Measurements from ENCODE around the gene ARHGAP42.

ARHGAP42 gene

GRCh38 chr11:100831929-100832494, 144.9 kb downstream of the ARHGAP42 start:
- no peak for DNase-seq (ENCODE audit: low read depth in 2 of 2)

- DNase-seq (ENCODE audit: low read depth in 2 of 2) = no peak
Measured at GRCh38 chr11:100832829-100833228, 145.7 kb downstream of the ARHGAP42 start.

GRCh38 chr11:100833276-100833675, 146.2 kb downstream of the ARHGAP42 start:
- DNase-seq (ENCODE audit: low read depth in 2 of 2) = no peak

- DNase-seq (ENCODE audit: low read depth in 2 of 2) = no peak
Measured at GRCh38 chr11:100835854-100836253, 148.8 kb downstream of the ARHGAP42 start.

GRCh38 chr11:100837311-100837710, 150.2 kb downstream of the ARHGAP42 start:
- no peak for DNase-seq (ENCODE audit: low read depth in 2 of 2)

- DNase-seq (ENCODE audit: low read depth in 2 of 2) = no peak
Measured at GRCh38 chr11:100841711-100842407, 154.8 kb downstream of the ARHGAP42 start.

GRCh38 chr11:100847696-100848216, 160.7 kb downstream of the ARHGAP42 start:
- no peak for DNase-seq (ENCODE audit: low read depth in 2 of 2)

GRCh38 chr11:100849009-100849900, 162.2 kb downstream of the ARHGAP42 start:
- DNase-seq (ENCODE audit: low read depth in 2 of 2) = no peak

- DNase-seq (ENCODE audit: low read depth in 2 of 2) = no peak
Measured at GRCh38 chr11:100849901-100850235, 162.8 kb downstream of the ARHGAP42 start.

- no peak for DNase-seq (ENCODE audit: low read depth in 2 of 2)
Measured at GRCh38 chr11:100851147-100851546, 164.1 kb downstream of the ARHGAP42 start.

- no peak for DNase-seq (ENCODE audit: low read depth in 2 of 2)
Measured at GRCh38 chr11:100851584-100852152, 164.6 kb downstream of the ARHGAP42 start.

- DNase-seq (ENCODE audit: low read depth in 2 of 2) = no peak
Measured at GRCh38 chr11:100855466-100856067, 168.5 kb downstream of the ARHGAP42 start.

GRCh38 chr11:100857236-100858005, 170.3 kb downstream of the ARHGAP42 start:
- DNase-seq (ENCODE audit: low read depth in 2 of 2) = no peak

GRCh38 chr11:100860318-100861155, 173.4 kb downstream of the ARHGAP42 start:
- DNase-seq (ENCODE audit: low read depth in 2 of 2) = no peak

GRCh38 chr11:100861212-100861611, 174.1 kb downstream of the ARHGAP42 start:
- DNase-seq (ENCODE audit: low read depth in 2 of 2) = no peak

- DNase-seq (ENCODE audit: low read depth in 2 of 2) = no peak
Measured at GRCh38 chr11:100863080-100863581, 176.0 kb downstream of the ARHGAP42 start.

GRCh38 chr11:100865443-100866065, 178.5 kb downstream of the ARHGAP42 start:
- DNase-seq (ENCODE audit: low read depth in 2 of 2) = no peak

- no peak for DNase-seq (ENCODE audit: low read depth in 2 of 2)
Measured at GRCh38 chr11:100866453-100866852, 179.4 kb downstream of the ARHGAP42 start.

GRCh38 chr11:100867606-100868005, 180.5 kb downstream of the ARHGAP42 start:
- no peak for DNase-seq (ENCODE audit: low read depth in 2 of 2)

All from stimulated activated CD8-positive, alpha-beta memory T cell treated with anti-CD3 and anti-CD28 coated beads, Interleukin-2, amount 100 ng/mL, for 1 hour (primary cell).